ENCODE results near the gene GAGE13. TPM values are rescaled to one million over a fixed set of nuclear protein-coding genes. Genes with fewer than 3 reads are reported as not detected.
"Not testable (repeated sequence)": the region's sequence is repeated elsewhere in the genome, so short reads cannot be mapped to it uniquely, and the experiment has no call there.

GAGE13 gene
- total RNA-seq, 1 donor: not detected

DNA sequence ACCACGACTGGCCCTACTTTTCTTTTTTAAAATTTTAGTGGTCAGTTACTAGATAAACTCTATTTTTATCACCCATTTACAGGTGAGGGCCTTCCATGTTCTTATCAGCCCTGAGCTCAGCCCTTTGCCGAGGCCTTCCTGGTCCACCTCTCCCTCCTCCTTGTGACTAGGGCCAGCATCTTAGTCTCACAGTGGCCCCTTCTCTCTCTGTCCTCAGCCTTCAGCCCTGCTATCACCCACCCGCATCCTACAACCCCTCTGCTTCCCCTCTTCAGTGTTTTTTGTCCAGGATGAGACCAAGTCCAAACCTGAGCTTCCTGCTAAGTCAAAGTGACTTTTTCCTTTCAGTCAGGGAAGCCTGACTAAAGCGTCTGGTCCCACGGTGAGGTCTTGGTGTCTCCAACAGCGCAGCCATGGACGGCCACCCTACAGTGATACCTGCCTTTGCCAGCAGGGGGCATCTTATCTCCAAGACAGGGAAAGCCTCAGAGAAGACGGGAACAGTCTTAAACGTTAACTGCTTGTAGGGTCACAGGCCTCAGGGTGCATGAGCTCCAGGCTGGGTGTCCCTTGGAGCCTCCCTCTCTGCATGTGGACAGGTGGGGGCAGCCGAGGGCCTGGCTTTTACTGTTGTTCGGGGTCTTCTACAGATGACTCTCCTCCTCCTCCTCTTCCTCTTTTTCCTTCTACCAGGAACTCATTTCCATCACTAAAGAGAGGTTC, 39.6 kb upstream of the GAGE13 start:
- TF ChIP-seq CTCF (IDR thresholded peaks at IDR 0.05; ENCODE audit: insufficient read depth, low read length): peak; percentile 74
- no peak overlapping the region for H3K4me3 ChIP-seq (ENCODE audit: low read depth, low read length)
- DNase-seq (ENCODE audit: low read depth): peak; percentile 56

DNA sequence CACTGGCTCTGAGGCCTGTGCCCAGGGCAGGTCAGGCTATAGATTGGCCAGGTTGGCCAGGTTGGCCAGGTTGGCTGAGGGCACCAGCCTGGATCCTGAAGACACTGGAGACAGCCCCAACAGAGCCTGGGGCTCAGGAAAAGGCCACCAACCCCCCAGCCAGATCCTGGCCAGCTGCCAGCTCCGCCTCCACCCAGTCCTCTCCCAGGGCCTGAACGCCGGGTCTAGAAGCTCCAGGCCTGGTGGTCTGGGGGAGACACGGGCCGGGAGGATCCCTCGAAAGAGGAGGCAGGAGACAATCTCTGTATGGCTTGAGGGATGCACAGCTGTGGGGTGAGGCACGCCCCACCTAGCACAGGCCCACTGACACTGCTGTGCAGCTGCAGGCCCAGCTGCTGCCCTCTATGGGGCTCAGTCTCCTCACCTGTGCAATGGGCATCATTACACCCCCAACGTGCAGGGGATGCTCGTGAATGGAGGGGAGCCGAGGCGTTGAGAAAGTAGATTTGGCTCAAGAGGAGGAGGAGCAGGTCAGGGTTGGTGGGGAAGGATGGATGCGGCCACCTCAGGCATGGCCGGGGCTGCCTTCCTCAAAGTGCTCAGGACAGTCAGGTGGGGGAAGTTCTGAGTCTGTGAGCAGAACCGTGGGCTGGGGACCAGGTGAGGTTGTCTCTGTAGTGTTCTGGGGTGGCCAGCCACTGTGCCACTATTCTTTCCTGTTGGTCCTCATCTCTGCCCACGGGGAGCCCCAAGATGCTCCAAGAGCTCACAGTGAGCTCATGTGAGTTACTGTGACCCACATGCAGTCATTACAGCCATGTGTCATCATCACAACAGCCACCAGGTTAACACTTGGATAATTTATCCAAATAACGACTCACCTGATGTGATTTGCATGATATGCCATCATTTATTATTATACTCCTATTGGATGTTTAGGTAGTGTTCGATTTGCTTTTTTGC, 38.7 kb upstream of the GAGE13 start:
- TF ChIP-seq CTCF (IDR thresholded peaks at IDR 0.05; ENCODE audit: insufficient read depth, low read length): no peak
- no peak for DNase-seq (ENCODE audit: low read depth)
- no peak overlapping the region for H3K4me3 ChIP-seq (ENCODE audit: low read depth, low read length)

GRCh38 chrX:49299293-49299692, 32.1 kb upstream of the GAGE13 start:
- not testable (repeated sequence) for H3K4me3 ChIP-seq (ENCODE audit: low read depth, low read length); DNase-seq (ENCODE audit: low read depth)

- H3K4me3 ChIP-seq (ENCODE audit: low read depth, low read length): no peak overlapping the region
- no peak for TF ChIP-seq CTCF (IDR thresholded peaks at IDR 0.05; ENCODE audit: insufficient read depth, low read length)
- DNase-seq (ENCODE audit: low read depth): no peak
These were observed 30.7 kb upstream of the GAGE13 start for GRCh38 chrX:49300703-49301102.

- no peak for TF ChIP-seq CTCF (IDR thresholded peaks at IDR 0.05; ENCODE audit: insufficient read depth, low read length)
- no peak for DNase-seq (ENCODE audit: low read depth)
These were observed 28.0 kb upstream of the GAGE13 start, which contains the start of gene GAGE10 for GRCh38 chrX:49303346-49303745. TSS of gene GAGE10 (plus strand) at chrX:49303646. CDS start at chrX:49304860, 1,214 bp downstream.

DNA sequence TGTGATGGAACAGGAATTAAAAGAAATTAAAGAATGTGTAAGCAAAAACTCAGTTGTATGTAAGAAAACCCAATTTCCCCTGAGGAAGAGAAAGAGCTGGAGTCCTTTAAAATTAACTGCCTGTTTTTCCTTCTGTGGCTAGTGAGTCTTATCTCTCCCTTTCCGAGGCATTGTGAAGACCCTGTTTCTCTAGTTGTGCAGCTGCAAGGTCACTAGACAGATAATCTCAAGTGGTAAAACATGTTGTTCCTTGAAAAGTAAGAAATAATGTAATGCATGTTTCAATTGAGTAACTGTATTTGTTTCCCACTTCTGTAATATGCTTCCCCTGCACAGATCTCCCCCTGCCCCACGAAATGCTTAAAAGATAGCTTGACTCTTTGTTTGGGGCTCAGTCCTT, 23.6 kb upstream of the GAGE13 start:
- not testable (repeated sequence) for H3K4me3 ChIP-seq (ENCODE audit: low read depth, low read length); DNase-seq (ENCODE audit: low read depth)

More at GRCh38 chrX:49303346-49303745, 28.0 kb upstream of the GAGE13 start, which contains the start of gene GAGE10:
- H3K4me3 ChIP-seq (ENCODE audit: low read depth, low read length): no peak within 1 kb of the TSS

GRCh38 chrX:49308604-49309269, 22.6 kb upstream of the GAGE13 start:
- no peak for TF ChIP-seq CTCF (IDR thresholded peaks at IDR 0.05; ENCODE audit: insufficient read depth, low read length)
- peak; percentile 31 for DNase-seq (ENCODE audit: low read depth)
- peak overlapping the region; percentile 38 for H3K4me3 ChIP-seq (ENCODE audit: low read depth, low read length)

Data from fibroblast of the aortic adventitia (primary cell).